ENCODE results near the gene TMEM176B.

TMEM176B gene

DNA sequence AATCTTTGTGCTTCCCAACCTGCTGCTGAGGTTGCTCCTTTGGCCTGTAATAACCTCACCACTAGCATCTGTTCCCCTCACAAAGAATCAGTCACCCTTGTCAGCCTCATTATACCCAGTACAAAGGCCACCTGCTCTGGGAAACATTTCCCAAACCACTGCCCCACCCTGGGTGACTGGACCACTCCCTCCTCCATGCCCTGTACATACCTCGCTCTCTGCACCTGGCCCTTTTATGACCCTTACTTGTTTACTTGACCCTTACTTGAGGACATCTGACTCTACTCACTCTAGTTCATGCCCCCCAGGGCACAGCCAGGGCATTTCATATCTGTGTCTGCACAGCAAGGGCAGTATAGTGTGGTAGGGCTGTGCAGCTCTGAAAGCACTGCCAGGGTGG, 30.8 kb upstream of the TMEM176B start:
- no peak for DNase-seq (ENCODE audit: low read depth)
- no peak overlapping the region for H3K4me3 ChIP-seq (ENCODE audit: low read length)
- TF ChIP-seq, protein P1, sequence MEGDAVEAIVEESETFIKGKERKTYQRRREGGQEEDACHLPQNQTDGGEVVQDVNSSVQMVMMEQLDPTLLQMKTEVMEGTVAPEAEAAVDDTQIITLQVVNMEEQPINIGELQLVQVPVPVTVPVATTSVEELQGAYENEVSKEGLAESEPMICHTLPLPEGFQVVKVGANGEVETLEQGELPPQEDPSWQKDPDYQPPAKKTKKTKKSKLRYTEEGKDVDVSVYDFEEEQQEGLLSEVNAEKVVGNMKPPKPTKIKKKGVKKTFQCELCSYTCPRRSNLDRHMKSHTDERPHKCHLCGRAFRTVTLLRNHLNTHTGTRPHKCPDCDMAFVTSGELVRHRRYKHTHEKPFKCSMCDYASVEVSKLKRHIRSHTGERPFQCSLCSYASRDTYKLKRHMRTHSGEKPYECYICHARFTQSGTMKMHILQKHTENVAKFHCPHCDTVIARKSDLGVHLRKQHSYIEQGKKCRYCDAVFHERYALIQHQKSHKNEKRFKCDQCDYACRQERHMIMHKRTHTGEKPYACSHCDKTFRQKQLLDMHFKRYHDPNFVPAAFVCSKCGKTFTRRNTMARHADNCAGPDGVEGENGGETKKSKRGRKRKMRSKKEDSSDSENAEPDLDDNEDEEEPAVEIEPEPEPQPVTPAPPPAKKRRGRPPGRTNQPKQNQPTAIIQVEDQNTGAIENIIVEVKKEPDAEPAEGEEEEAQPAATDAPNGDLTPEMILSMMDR (conservative IDR thresholded peaks at IDR 0.05; ENCODE audit: low read length), result no peak

DNA sequence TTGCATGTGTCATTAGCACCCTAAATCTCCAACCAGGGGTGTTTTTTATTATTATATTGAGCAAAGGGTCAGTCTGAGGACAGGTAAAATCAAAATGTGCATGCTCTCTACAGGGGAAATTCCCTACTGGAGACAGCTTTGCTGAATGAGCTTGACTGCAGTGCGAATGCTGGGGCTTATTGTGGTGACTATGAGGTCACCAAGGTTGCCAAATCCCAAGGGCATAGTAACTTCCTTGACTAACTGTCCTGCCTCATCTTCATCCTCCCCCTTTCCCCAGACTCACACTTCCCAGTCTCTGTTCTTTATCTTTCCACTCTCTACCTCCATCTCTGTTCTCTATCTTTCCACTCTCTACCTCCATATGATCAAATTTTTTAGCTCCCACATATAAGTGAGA, 29.3 kb upstream of the TMEM176B start:
- no peak for DNase-seq (ENCODE audit: low read depth)
- H3K4me3 ChIP-seq (ENCODE audit: low read length), result no peak overlapping the region
- TF ChIP-seq, protein P1 (conservative IDR thresholded peaks at IDR 0.05; ENCODE audit: low read length), result no peak

DNA sequence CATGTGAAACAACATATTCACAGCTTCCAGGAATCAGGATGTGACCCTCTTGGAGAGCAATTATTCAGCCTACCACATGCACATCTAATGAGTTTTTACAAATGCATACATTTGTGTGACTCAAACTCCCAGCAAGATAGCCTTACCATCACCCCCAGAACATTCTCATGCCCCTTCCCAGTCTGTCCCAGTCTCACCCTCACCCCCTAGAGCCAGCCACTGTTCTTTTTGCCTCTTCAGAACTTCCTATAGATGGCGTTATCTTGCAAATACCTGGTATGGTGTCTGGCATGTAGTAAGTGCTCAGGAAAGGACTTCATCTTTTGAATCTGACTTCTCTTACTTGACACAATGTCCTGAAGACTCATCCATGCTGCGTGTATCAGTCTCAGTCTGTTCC, 28.2 kb upstream of the TMEM176B start:
- no peak for DNase-seq (ENCODE audit: low read depth)
- no peak overlapping the region for H3K4me3 ChIP-seq (ENCODE audit: low read length)
- TF ChIP-seq, protein P1 (conservative IDR thresholded peaks at IDR 0.05; ENCODE audit: low read length), result no peak

DNA sequence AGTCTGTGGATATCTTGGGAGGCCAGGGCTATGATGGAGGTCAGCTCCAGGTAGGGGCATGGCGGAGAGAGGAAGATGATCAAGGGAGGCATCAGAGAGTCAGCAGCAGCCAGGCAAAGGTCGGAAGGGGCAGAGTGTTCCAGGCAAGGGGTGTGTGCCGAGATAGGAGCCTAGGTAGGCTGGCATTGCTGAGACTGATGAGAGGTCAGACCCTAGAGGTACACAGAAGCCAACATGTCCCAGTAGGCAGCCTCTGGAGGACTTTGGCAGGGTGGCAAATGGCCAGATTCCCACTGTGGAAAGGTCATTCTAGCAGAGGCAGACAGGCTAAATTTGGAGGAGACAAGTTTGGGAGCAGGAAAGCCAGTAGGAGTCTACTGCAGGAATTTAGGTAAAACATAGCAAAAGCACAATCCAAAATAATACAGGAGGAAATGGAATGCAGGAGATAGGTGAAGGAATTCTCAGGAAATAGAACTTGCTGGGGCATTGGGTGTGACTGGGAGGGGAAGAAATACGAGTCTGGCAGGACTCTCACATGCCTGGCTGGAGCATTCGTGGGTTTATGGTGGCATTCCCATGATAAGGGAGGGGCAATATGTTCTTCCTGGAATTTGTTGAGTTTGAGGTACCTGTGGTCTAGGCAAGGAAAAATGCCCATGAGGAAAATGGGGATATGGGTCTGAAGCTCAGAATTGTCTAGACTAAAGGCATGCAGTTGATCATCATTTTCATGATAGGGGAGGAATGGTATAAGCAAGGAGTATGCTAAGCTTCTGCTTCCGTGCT, 26.1 kb upstream of the TMEM176B start:
- TF ChIP-seq, protein P1 (conservative IDR thresholded peaks at IDR 0.05; ENCODE audit: low read length), result no peak
- no peak for DNase-seq (ENCODE audit: low read depth)
- H3K4me3 ChIP-seq (ENCODE audit: low read length), result no peak overlapping the region

DNA sequence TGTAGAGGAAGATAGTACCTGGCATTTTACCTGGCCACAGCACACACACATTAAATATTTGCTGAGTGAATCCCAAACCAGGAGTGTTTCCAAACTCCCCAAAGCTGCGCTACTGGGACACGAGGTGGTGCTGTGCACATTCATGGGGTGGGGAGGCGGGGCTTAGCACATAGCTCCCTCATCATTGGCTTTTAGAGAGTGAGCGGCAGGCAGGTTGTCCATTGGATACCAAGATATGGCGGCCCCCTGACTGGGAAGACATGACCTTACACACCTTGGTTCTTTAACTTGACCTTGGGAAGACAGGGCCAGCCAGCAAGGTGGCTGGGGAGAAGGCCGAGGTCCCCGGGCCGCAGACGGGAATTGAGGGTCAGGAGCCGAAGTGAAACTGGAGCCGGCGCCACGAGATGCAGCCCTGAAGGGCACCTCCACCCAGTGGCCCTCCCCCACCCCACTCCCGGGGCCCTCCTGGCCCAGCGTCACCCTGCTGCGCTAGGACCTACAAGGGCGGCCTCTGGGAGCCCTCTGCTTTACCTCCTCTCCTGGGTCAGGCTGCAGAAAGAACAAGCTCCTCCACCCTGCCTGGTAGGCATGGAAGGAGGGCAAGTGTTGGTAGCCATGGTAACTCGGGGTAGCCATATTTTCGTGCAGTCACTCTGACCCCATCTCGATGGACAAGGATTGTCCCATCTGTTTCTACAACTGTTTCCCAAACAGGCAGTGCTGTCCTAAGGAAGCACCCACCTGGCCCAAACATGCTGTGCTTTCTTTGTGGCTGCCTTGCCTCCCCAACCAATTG, 24.4 kb upstream of the TMEM176B start:
- TF ChIP-seq, protein P1 (conservative IDR thresholded peaks at IDR 0.05; ENCODE audit: low read length), result no peak
- DNase-seq (ENCODE audit: low read depth), result no peak
- H3K4me3 ChIP-seq (ENCODE audit: low read length), result no peak overlapping the region

DNA sequence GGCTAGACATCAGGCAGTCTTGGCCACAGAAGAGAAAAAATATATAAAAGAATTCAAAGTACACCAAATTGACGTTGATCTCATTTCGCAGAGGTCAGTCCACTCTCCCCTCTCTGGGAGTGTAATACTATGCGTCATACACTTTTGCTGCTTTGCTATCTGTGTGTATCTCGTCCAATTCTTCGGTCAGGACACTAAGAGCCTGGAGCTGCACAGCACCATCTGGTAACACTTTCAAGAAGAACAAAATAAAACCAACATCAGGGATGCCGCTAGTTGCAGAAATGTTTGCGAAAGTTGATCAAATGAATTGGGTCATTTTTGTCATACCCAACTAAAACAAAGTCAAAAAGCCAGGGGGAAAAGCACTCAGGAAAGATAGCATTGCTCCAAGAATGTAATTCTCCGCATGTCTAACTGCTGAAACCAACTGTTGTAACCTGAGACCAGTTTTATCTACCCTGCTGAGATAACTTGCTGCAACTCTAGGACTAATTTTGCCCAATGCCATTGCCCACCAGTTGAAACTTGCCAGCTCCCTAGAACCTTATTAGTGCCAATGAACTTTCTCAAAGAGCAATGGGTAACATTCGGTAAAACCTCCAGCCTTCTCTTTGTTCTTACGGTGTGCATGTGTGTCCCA, 23.4 kb upstream of the TMEM176B start:
- TF ChIP-seq, protein P1 (conservative IDR thresholded peaks at IDR 0.05; ENCODE audit: low read length), result no peak
- no peak for DNase-seq (ENCODE audit: low read depth)
- no peak overlapping the region for H3K4me3 ChIP-seq (ENCODE audit: low read length)
